ENCODE data around the gene BACH2.

The BACH2 gene

GRCh38 chr6:89966913-89967312 is 329.7 kb downstream of the BACH2 start:
- no peak for DNase-seq (ENCODE audit: low read depth)

GRCh38 chr6:89966228-89966544 is 330.5 kb downstream of the BACH2 start:
- DNase-seq (ENCODE audit: low read depth) = no peak

GRCh38 chr6:89965441-89966227 is 331.0 kb downstream of the BACH2 start:
- no peak for DNase-seq (ENCODE audit: low read depth)

- no peak for DNase-seq (ENCODE audit: low read depth)
Observed at GRCh38 chr6:89963391-89963790, 333.3 kb downstream of the BACH2 start.

GRCh38 chr6:89961481-89961880 is 335.2 kb downstream of the BACH2 start:
- DNase-seq (ENCODE audit: low read depth) = no peak

GRCh38 chr6:89959883-89960282 is 336.8 kb downstream of the BACH2 start:
- DNase-seq (ENCODE audit: low read depth) = no peak

- DNase-seq (ENCODE audit: low read depth) = no peak
Observed at GRCh38 chr6:89956182-89956581, 340.5 kb downstream of the BACH2 start.

- DNase-seq (ENCODE audit: low read depth) = no peak
Observed at GRCh38 chr6:89955364-89955763, 341.3 kb downstream of the BACH2 start.

GRCh38 chr6:89954721-89955148 is 341.9 kb downstream of the BACH2 start:
- DNase-seq (ENCODE audit: low read depth) = no peak

- peak; percentile 23 for DNase-seq (ENCODE audit: low read depth)
Observed at GRCh38 chr6:89952686-89953085, 344.0 kb downstream of the BACH2 start.

GRCh38 chr6:89952105-89952671 is 344.5 kb downstream of the BACH2 start:
- DNase-seq (ENCODE audit: low read depth) = no peak

GRCh38 chr6:89951574-89952104 is 345.0 kb downstream of the BACH2 start:
- no peak for DNase-seq (ENCODE audit: low read depth)

- no peak for DNase-seq (ENCODE audit: low read depth)
Observed at GRCh38 chr6:89950879-89951391, 345.7 kb downstream of the BACH2 start.

GRCh38 chr6:89950446-89950845 is 346.2 kb downstream of the BACH2 start:
- DNase-seq (ENCODE audit: low read depth) = no peak

GRCh38 chr6:89948876-89949275 is 347.8 kb downstream of the BACH2 start:
- DNase-seq (ENCODE audit: low read depth) = no peak

- DNase-seq (ENCODE audit: low read depth) = no peak
Observed at GRCh38 chr6:89944826-89945407, 351.7 kb downstream of the BACH2 start.

GRCh38 chr6:89944181-89944755 is 352.4 kb downstream of the BACH2 start:
- no peak for DNase-seq (ENCODE audit: low read depth)

- no peak for DNase-seq (ENCODE audit: low read depth)
Observed at GRCh38 chr6:89942601-89943000, 354.0 kb downstream of the BACH2 start.

- DNase-seq (ENCODE audit: low read depth) = no peak
Observed at GRCh38 chr6:89941763-89942497, 354.7 kb downstream of the BACH2 start.

GRCh38 chr6:89941031-89941762 is 355.4 kb downstream of the BACH2 start:
- DNase-seq (ENCODE audit: low read depth) = no peak
